Activated CD4-positive, CD25-positive, alpha-beta regulatory T cell (primary cell): ENCODE measurements around the gene DLG2.
"Not testable (repeated sequence)": the region's sequence is repeated elsewhere in the genome, so short reads cannot be mapped to it uniquely, and the experiment has no call there.

Experiments
- DNase-seq, 4 experiments: peaks; one replicate each; lab custom pipeline; 2025; lab: John Stamatoyannopoulos, UW

The DLG2 gene

GRCh38 chr11:84836371-84836770, 790.8 kb downstream of the DLG2 start:
- no peak for DNase-seq

DNA sequence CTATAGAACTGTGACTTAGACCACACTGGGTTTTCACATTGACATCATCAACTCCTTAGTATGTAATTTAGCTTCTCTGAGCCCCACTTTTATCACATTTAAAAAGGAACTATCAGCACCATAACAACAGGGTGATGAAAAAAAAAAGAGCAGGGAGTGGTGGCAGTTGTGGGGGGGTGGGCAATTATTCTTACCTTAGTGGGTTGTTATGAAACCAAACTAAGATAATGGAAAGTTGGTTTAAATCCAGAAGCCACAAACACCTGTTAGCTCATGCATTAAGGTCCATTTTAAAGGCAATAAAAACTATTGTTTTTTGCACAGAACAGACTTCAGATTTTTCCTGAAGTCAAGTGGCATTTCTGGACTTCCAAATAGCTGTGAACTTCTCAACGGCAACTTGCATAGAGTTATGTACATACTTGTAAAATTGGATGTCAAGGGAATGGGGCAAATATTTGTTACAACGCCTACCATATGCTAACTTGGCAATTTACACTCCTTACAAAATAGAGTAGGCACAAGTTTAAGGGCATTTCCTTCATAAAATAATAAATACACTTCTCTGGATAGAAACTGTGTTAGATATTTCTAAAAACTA, 793.6 kb downstream of the DLG2 start:
- DNase-seq = no peak

DNA sequence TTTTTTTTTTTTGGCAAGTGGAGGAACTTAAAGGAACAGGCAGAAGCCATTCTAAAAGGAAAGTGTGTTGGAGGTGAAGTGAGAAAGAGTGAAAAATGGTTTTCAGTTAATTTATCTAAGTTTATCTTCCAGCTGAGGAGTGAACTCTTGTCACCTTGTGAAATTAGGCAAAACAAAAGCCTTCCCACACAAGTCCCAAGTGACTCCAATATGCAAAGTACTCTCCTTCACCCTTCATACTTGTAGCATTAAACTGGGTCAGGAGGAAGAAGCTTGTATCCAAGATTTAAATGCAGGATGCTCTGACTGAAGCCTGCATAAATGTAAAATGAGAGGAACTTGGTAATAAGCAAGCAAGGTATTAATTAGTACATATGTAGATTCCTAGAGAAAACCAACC, 796.8 kb downstream of the DLG2 start:
- no peak for DNase-seq

DNA sequence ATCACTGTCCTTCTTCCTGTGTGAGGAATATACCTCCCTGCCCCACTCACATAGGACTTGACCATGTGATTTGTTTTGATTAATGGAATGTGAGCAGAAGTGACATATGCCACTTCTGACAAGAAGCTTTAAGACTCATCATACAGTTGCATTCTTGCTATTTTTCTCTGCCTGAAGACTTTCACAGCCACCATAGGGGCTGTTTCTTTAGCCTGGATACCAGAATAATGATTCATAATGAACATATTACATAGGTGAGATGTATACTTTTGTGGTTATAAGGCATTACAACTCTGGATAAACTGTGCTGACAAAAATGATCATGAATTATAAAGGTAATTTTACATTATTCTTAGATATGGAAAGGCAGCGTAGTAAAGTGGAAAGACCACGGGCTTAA, 798.0 kb downstream of the DLG2 start:
- no peak for DNase-seq

- no peak for DNase-seq
Measured at GRCh38 chr11:84828616-84829015, 798.5 kb downstream of the DLG2 start.

- DNase-seq = no peak
Measured at GRCh38 chr11:84825106-84825660, 802.0 kb downstream of the DLG2 start.

DNA sequence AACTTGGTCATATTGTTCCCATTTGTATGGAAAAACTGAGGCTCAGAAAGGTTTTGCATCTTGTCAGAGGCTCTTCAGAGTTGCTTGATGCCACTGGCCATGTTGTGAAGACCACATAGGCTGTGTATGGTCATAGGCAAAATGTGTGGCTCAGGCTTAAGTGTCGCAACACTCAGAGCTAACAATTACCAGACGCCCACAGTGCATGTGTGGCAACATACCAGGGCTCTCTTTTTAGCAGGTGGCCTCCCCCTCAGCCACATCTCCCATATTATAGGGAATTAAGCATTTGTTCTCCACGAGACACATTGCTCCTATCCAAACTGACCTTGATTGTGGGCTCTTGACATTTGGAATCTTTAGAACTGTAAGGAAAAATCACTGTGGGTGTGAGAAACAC, 802.5 kb downstream of the DLG2 start:
- no peak for DNase-seq

- DNase-seq = no peak
Measured at GRCh38 chr11:84819537-84819936, 807.6 kb downstream of the DLG2 start.

GRCh38 chr11:84819128-84819527, 808.0 kb downstream of the DLG2 start:
- no peak for DNase-seq

- no peak for DNase-seq
Measured at GRCh38 chr11:84817998-84818397, 809.1 kb downstream of the DLG2 start.

GRCh38 chr11:84812471-84812969, 814.6 kb downstream of the DLG2 start:
- no peak for DNase-seq

GRCh38 chr11:84806354-84806753, 820.8 kb downstream of the DLG2 start:
- no peak for DNase-seq

- no peak for DNase-seq
Measured at GRCh38 chr11:84804041-84804440, 823.1 kb downstream of the DLG2 start.

DNA sequence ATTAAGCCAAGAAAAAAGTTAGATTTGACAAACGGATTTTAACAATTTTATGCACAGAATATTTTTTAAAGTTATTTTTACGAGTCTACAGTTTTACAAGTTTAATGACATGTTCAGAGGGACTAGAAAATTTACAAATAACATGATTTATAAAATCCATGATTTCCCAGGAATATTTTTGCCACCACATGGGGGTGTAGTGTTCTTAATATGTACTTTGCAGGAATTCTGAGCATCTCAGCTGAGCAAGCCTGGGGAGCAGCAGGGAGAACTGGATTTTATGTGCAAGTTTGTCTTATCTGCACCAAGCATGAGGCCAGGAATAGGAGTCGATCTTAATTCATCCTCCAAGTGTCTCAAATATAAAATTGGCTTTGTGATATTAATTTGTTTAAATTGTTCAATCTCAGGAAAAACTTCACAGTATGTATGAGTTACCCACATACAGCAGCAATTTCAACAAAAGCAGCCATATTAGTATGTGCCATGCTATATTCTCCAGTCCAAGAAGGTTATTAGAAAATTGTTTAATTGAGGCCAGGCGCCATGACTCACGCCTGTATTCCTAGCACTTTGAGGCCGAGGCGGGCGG, 826.3 kb downstream of the DLG2 start:
- no peak for DNase-seq

DNA sequence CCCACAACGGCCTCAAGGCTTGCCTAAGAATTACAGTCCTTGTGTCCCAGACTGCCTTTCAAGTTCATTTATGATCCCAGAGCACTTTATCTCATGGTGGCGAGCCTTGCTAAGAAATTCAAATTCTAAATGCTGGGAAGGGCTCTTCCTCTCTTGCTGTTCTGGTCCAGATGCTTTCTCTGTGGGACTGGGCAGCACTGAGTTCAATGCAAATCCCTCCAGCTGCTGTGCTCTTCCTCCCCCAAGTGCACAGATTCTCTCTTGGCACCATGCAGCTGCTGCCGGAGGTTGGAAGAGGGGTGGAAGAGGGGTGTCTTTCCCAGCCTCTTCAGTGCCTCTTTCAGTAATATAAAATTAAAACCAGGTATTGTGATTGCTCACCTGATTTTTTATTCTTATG, 828.0 kb downstream of the DLG2 start:
- no peak for DNase-seq

DNA sequence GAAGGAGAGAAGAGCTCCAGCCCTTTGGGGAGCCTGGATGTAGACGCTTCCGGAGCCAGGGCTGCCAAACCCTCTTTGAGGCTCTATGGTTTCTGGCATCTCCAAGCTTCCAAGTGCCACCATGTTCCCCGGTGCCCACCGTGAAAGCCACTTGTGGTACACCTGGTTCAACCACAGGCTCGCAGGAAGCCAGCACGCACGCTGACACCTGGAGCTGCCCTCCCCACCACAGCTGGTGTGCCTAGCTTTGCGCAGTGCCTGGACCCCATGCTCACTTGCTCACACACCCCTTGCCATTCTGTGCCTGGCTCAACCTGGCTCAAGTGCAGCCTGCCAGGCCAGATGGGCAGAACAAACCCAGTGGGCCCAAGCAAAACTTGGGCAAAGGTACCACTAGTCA, 831.4 kb downstream of the DLG2 start:
- no peak for DNase-seq

- DNase-seq = no peak
Measured at GRCh38 chr11:84794663-84795443, 832.3 kb downstream of the DLG2 start.

- DNase-seq = no peak
Measured at GRCh38 chr11:84793318-84793717, 833.8 kb downstream of the DLG2 start.

GRCh38 chr11:84790849-84791427, 836.2 kb downstream of the DLG2 start:
- DNase-seq = no peak

DNA sequence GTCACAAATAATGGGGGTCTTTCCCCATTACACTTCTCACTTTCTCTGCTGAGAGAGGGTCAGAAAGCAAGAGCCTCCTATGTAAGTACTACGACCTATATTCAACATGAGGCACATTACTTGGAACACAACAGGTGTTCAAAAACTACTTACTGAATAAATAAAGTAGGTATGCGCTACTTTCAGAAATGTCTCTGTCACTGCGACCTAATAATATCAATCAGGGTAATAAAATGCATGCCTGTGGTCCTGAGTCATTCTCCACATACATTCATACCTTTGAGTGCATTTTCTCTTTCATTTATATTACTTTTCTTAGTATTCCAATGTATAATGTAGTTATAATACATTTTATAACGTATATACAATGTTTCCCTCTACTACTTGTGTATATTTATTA, 838.9 kb downstream of the DLG2 start:
- no peak for DNase-seq

DNA sequence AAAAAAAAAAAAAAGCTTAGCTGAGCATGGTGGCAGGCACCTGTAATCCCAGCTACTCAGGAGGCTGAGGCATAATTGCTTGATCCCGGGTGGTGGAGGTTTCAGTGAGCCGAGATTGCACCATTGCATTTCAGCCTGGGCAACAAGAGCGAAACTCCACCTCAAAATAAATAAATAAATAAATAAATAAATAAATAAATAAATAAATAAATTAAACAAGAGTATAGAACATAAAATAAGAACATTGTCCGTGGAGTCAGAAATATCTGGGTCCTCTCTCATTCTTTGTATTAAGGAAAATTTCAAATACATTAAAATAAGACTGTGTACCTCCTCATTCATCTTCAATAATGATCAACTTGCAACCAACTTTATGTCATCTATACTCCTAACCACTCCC, 843.0 kb downstream of the DLG2 start:
- DNase-seq = not testable (repeated sequence)

GRCh38 chr11:84780689-84781293, 846.4 kb downstream of the DLG2 start:
- DNase-seq = no peak
